ENCODE data around the gene NARF. TPM values are rescaled to one million over a fixed set of nuclear protein-coding genes. Genes with fewer than 3 reads are reported as not detected.

NARF gene
- total RNA-seq, 1 donor from 2014 or later = 64.4 TPM

DNA sequence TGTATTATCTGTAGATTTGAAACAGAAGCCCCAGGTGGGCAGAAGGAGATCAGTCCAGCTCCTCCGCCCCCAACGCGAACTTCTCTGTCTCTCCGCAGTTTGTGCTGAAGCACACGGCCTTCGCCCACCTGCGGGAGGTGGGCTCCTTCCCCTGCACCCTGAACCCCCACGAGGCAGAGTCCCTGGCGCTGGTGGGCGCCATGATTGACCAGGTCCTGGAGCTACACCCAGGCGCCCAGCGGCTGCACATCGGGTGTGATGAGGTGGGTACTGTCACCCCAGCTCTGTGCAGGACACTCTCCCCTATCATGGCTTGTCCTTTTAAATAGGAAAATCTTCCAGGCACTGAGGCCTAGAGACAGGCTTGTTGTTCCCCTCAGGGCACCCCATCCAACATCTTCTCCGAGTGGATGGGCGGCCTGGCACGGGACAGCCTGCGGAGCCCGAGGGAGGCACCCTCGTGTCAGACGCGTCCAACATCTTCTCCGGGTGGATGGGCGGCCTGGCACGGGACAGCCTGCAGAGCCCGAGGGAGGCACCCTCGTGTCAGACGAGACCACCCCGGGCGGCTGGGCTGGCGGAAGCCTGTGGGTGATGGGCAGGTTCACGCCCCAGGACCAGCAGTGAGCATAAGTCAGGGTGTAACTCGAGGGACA, 24.9 kb upstream of the NARF start:
- TF ChIP-seq, protein P1, sequence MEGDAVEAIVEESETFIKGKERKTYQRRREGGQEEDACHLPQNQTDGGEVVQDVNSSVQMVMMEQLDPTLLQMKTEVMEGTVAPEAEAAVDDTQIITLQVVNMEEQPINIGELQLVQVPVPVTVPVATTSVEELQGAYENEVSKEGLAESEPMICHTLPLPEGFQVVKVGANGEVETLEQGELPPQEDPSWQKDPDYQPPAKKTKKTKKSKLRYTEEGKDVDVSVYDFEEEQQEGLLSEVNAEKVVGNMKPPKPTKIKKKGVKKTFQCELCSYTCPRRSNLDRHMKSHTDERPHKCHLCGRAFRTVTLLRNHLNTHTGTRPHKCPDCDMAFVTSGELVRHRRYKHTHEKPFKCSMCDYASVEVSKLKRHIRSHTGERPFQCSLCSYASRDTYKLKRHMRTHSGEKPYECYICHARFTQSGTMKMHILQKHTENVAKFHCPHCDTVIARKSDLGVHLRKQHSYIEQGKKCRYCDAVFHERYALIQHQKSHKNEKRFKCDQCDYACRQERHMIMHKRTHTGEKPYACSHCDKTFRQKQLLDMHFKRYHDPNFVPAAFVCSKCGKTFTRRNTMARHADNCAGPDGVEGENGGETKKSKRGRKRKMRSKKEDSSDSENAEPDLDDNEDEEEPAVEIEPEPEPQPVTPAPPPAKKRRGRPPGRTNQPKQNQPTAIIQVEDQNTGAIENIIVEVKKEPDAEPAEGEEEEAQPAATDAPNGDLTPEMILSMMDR (conservative IDR thresholded peaks at IDR 0.05; ENCODE audit: low read depth, low read length) = no peak
- no peak for DNase-seq (ENCODE audit: low read depth)
- no peak overlapping the region for H3K4me3 ChIP-seq (ENCODE audit: low read depth, low read length)

DNA sequence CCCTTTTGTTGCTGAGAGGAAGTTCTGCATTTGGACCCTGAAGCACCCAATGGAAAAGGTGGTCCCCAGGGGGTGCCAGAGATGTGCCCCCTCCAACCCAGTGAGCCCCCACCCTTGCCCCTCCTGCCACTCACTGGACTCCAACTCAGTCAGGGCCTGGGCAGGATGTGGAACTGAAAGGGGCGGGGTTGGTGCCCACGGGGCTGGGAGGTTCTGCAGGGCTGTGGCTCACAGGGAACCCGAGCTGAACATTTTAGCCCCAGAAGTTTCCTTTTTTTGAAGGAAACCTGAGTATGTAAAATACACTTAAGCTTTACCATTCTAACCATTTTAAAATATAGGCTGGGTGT, 24.4 kb upstream of the NARF start:
- H3K4me3 ChIP-seq (ENCODE audit: low read depth, low read length) = no peak overlapping the region
- TF ChIP-seq, protein P1 (conservative IDR thresholded peaks at IDR 0.05; ENCODE audit: low read depth, low read length) = no peak
- DNase-seq (ENCODE audit: low read depth) = no peak

DNA sequence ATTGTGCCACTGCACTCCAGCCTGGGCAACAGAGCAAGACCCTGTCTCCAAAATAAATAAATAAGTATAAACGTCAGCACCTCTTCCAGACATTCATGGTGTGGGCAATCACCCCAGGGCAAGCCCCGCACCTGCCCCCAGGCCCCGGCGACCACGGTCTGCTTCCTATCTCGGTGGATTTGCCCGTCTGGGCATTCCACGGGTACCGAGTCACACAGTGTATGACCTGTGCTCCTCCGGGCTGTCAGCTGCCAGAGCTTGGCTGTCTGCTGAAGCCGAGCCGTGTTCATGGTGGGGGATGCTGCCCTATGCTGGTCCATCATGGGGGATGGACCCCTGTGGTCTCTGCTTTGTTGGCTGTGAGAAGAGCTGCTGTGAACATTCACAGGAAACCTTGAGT, 23.4 kb upstream of the NARF start:
- H3K4me3 ChIP-seq (ENCODE audit: low read depth, low read length) = no peak overlapping the region
- no peak for DNase-seq (ENCODE audit: low read depth)
- TF ChIP-seq, protein P1 (conservative IDR thresholded peaks at IDR 0.05; ENCODE audit: low read depth, low read length) = no peak

DNA sequence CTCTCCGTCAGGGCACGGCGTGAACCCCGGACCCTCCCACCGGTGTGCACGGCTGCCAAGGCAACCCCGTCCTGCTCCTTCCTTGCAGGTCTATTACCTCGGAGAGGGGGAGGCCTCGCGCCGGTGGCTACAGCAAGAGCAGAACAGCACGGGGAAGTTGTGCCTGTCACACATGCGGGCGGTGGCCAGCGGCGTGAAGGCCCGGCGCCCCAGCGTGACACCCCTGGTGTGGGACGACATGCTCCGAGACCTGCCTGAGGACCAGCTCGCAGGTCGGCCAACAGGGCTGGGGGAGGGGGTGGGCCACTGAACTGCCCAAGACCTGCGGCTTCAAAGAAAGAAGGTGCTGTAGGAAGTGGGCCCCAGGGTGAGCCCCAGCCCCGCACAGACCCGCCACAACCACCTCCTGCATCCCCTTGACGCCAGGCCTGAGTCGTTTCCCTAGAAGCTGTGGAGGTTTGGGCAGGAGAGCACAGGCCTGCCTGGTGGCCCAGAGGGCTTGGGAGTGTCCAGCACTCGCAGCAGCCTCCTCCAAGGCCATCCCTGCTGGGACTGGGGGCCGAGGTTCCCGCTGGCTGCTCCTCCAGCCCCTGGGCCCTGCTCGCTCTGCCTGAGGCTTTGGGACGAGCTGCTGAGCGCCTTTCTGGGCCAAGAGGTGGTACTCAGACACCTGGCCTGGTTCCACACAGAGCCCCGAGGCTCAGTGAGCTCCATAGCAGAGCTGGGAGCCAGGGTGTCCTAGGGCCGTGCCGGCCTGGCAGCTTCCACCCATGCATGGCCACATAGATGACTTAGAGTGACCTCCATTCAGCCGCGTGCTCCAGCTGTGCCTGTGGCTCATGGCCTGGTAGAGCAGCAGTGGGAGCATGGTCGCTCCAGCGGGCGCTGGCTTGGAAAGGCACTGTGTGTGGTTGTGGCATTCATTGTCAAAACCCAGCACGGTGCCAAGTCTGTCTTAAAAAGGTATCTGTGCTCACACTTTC, 22.6 kb upstream of the NARF start:
- TF ChIP-seq, protein P1 (conservative IDR thresholded peaks at IDR 0.05; ENCODE audit: low read depth, low read length) = no peak
- no peak for DNase-seq (ENCODE audit: low read depth)
- no peak overlapping the region for H3K4me3 ChIP-seq (ENCODE audit: low read depth, low read length)

DNA sequence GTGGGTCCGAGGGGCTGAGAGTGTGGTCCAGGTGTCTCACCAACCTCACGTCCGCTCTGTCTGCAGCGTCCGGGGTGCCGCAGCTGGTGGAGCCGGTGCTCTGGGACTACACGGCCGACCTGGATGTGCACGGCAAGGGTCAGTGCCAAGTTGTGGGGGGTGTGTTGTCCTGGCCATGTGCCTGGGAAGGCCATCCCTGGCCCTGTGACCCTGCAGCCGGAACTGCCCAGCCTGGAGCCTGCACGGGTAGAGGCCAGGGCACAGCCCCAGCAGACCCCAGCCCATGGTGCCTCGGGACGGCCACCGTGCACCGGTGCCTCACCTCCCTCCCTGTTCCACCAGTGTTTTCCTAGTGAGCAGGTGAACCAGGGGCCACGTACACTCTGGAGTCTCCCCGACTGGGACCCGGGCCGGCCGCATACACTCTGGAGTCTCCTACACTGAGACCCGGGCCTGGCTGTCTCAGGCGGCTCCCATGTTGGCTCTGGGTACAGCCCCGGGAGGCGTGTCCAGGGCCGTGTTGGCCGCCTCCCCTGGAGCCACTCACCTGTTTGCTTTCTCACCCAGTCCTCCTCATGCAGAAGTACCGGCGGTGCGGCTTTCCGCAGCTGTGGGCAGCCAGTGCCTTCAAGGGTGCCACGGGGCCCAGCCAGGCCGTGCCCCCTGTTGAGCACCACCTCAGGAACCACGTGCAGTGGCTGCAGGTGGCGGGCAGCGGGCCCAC, 21.8 kb upstream of the NARF start:
- no peak for DNase-seq (ENCODE audit: low read depth)
- TF ChIP-seq, protein P1 (conservative IDR thresholded peaks at IDR 0.05; ENCODE audit: low read depth, low read length) = no peak
- H3K4me3 ChIP-seq (ENCODE audit: low read depth, low read length) = no peak overlapping the region

DNA sequence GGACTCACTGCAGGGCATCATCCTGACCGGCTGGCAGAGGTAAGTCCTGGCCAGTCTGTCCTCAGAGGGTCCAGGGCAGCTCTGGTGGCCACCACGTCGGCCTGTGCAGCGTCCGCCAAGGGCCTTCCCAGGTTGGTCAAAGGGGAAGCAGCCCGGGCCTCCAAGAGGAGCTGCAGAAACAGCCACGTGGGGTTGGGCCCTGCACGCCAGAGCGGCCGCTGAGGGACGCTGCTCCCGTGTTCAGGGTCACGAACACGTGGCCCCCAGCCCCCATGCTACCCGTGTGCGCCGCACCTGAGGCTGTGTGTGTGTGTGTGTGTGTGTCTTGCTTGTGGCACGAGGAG, 21.2 kb upstream of the NARF start:
- TF ChIP-seq, protein P1 (conservative IDR thresholded peaks at IDR 0.05; ENCODE audit: low read depth, low read length) = no peak
- H3K4me3 ChIP-seq (ENCODE audit: low read depth, low read length) = no peak overlapping the region
- no peak for DNase-seq (ENCODE audit: low read depth)
